ENCODE data around the gene FMN2.

Gene FMN2

GRCh38 chr1:240090957-240091600, 604 bp upstream of the FMN2 start:
- no peak overlapping the region for H3K27ac Mint-ChIP-seq
- H3K4me3 Mint-ChIP-seq = no peak overlapping the region
- H3K4me1 Mint-ChIP-seq = peaks cover 5% of the 10 kb centered on the region
- H3K9me3 Mint-ChIP-seq = peaks cover 4% of the 10 kb centered on the region
- H3K27me3 Mint-ChIP-seq = peaks cover 32% of the 10 kb centered on the region
- H3K36me3 Mint-ChIP-seq = peaks cover 2% of the 10 kb centered on the region

DNA sequence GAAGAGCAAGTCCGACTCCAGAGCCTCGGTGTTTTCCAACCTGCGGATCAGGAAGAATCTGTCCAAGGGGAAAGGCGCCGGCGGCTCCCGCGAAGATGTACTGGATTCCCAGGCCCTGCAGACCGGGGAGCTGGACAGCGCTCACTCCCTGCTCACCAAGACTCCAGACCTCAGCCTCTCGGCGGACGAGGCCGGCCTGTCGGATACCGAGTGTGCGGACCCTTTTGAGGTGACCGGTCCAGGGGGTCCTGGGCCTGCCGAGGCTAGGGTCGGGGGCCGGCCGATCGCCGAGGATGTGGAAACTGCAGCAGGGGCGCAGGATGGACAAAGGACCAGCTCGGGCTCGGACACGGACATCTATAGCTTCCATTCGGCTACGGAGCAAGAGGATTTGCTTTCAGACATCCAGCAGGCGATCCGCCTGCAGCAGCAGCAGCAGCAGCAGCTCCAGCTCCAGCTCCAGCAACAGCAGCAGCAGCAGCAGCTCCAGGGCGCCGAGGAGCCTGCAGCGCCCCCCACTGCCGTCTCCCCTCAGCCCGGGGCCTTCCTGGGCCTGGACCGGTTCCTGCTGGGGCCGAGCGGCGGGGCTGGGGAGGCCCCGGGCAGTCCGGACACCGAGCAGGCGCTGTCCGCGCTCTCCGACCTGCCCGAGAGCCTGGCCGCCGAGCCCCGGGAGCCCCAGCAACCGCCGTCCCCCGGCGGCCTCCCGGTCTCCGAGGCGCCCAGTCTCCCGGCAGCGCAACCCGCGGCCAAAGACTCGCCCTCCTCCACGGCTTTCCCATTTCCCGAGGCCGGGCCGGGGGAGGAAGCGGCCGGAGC, 827 bp downstream of the FMN2 start:
- no peak overlapping the region for H3K27ac Mint-ChIP-seq

GRCh38 chr1:240093120-240093961, 1.7 kb downstream of the FMN2 start:
- peaks cover 30% of the 10 kb centered on the region for H3K27me3 Mint-ChIP-seq
- H3K4me3 Mint-ChIP-seq = no peak overlapping the region
- H3K9me3 Mint-ChIP-seq = no peaks in the 10 kb centered on the region
- H3K4me1 Mint-ChIP-seq = peaks cover 5% of the 10 kb centered on the region
- no peak overlapping the region for H3K27ac Mint-ChIP-seq
- no peaks in the 10 kb centered on the region for H3K36me3 Mint-ChIP-seq

More for the DNA sequence above, 827 bp downstream of the FMN2 start:
- Mint-ChIP-seq H3K9me3 (peaks cover 4% of the 10 kb centered on the region), H3K36me3 (peaks cover 2% of the 10 kb centered on the region), H3K4me3 (no peak overlapping the region), H3K27me3 (peaks cover 31% of the 10 kb centered on the region), H3K4me1 (peaks cover 5% of the 10 kb centered on the region)

DNA sequence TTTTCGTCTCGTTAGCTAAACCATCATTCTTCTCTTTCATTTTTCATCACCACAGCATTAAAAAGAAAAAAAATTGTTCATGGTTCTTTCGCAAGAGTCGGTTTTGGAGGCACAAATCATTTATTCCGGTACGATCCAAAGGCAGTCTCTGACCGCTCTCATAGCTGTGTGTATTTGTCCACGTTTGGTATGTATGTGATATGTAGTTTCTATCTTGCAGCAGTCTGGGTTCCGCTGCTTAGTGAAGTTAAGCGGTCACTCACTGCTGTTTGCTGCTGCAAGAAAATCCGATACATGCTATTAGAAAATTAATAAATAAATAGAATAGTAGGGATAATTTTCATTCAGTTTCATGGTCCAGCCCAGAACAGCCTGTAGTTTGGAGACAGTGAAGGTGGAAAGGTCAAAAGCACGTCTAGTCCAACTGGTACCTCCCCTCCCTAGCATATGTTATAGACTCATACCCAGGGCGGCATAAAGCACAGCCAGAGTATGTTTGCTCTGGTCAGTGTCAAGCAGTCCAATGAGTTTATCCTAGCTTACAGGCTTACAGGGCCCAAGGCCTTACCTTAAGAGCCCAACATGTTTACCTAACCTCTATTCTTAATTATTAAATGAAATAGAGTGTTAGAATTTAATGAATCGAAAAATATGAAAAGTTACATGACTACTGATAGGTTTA, 2.5 kb downstream of the FMN2 start:
- Mint-ChIP-seq H3K36me3 (no peaks in the 10 kb centered on the region), H3K4me3 (no peak overlapping the region), H3K9me3 (no peaks in the 10 kb centered on the region), H3K27me3 (peaks cover 30% of the 10 kb centered on the region), H3K4me1 (peaks cover 5% of the 10 kb centered on the region), H3K27ac (no peak overlapping the region)

GRCh38 chr1:240096974-240097373, 5.3 kb downstream of the FMN2 start:
- Mint-ChIP-seq H3K27me3 (peaks cover 17% of the 10 kb centered on the region), H3K4me1 (no peaks in the 10 kb centered on the region), H3K9me3 (no peaks in the 10 kb centered on the region), H3K4me3 (no peak overlapping the region), H3K36me3 (no peaks in the 10 kb centered on the region), H3K27ac (no peak overlapping the region)

GRCh38 chr1:240098534-240098933, 6.9 kb downstream of the FMN2 start:
- Mint-ChIP-seq H3K27me3 (peaks cover 18% of the 10 kb centered on the region), H3K4me1 (no peaks in the 10 kb centered on the region), H3K27ac (no peak overlapping the region), H3K4me3 (no peak overlapping the region), H3K36me3 (no peaks in the 10 kb centered on the region), H3K9me3 (no peaks in the 10 kb centered on the region)

DNA sequence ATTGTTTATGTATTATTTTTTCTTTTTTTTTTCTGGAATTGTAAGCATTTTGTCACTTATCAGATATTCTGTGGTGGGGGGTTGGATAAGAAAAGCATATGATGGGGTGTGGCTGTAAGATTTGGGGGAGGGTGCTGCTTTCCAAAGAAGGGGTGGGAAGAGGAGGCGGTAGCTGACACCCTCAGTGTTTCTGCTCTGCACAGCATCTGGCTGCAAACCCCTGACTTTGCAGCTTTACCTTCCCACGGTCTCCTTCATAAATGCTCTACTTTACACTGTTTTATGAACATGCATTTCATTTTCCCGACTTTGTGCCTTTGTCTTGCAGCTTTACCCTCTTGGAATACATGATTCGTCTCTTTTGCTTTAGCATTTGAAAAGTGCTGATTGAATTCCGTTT, 7.6 kb downstream of the FMN2 start:
- H3K36me3 Mint-ChIP-seq = no peaks in the 10 kb centered on the region
- peaks cover 13% of the 10 kb centered on the region for H3K27me3 Mint-ChIP-seq
- H3K9me3 Mint-ChIP-seq = no peaks in the 10 kb centered on the region
- H3K27ac Mint-ChIP-seq = no peak overlapping the region
- H3K4me3 Mint-ChIP-seq = no peak overlapping the region
- H3K4me1 Mint-ChIP-seq = no peaks in the 10 kb centered on the region

GRCh38 chr1:240099748-240100147, 8.1 kb downstream of the FMN2 start:
- no peaks in the 10 kb centered on the region for H3K9me3 Mint-ChIP-seq
- H3K36me3 Mint-ChIP-seq = no peaks in the 10 kb centered on the region
- H3K27me3 Mint-ChIP-seq = peaks cover 13% of the 10 kb centered on the region
- no peak overlapping the region for H3K4me3 Mint-ChIP-seq
- no peak overlapping the region for H3K27ac Mint-ChIP-seq
- H3K4me1 Mint-ChIP-seq = no peaks in the 10 kb centered on the region

DNA sequence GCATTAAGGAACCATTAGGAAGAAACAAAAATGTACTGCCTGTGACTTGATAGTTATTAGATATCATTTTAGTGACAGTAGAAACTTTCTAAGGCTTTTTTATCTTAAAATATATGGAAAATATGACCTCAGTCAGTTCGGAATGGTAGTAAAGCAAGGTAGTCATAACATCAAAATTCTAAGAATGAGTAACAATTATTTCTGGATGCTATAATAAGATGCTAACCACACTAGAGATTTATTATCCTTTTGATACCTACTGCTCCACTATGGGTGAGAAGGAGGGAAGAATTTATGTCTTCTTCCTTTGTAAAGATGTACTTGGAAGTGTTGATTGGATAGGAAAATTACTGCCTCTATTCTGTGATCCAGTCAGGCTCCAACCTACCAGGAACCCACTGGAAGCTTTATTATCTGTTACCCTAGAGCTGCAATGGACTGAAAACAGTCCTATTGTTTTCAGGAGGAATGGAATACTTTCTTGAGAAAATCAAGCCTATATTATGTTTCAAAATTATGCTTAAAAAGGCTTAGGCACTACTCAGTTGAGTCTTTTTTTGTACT, 8.8 kb downstream of the FMN2 start:
- H3K36me3 Mint-ChIP-seq = no peaks in the 10 kb centered on the region
- H3K27me3 Mint-ChIP-seq = peaks cover 9% of the 10 kb centered on the region
- H3K27ac Mint-ChIP-seq = no peak overlapping the region
- no peaks in the 10 kb centered on the region for H3K4me1 Mint-ChIP-seq
- H3K9me3 Mint-ChIP-seq = no peaks in the 10 kb centered on the region
- no peak overlapping the region for H3K4me3 Mint-ChIP-seq

DNA sequence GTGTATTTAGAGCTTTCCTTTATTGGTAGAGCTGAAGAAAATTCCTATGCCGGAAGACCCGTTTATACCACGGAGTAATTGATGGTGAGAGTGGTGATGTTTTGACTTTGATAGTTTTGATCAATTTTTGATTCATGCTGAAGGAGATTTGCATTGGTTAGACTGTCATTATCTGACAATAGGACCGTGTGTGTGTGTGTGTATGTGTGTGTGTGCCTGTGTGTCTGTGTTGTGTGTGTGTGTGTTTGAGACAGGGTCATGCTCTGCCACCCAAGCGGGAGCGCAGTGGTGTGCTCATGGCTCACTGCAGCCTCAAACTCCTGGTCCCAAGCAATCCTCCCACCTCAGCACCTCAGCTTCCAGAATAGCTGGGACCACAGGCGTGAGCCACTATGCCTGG, 9.6 kb downstream of the FMN2 start:
- no peak overlapping the region for H3K4me3 Mint-ChIP-seq

DNA sequence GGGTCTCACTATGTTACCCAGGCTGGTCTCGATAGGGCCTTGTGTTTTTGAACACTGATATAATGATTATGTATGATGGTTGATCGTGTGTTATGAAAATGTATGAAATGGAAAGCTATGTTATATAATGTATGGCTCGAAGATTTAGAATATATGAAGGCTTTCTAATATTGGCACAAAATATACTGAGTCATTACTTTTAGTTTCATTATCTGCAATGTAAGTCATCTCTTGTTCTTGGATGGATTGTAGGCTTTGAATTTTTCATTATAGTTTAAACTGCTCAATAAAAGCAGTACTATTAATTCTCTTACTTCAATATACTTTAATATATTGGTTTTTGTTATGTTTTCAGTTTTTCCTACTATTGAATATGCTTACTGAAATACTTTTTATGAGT, 10.1 kb downstream of the FMN2 start:
- Mint-ChIP-seq H3K4me1 (no peaks in the 10 kb centered on the region), H3K27me3 (peaks cover 6% of the 10 kb centered on the region), H3K4me3 (no peak overlapping the region), H3K36me3 (no peaks in the 10 kb centered on the region), H3K27ac (no peak overlapping the region), H3K9me3 (no peaks in the 10 kb centered on the region)

More for the DNA sequence above, 9.6 kb downstream of the FMN2 start:
- Mint-ChIP-seq H3K9me3 (no peaks in the 10 kb centered on the region), H3K36me3 (no peaks in the 10 kb centered on the region), H3K4me1 (no peaks in the 10 kb centered on the region), H3K27ac (no peak overlapping the region), H3K27me3 (peaks cover 9% of the 10 kb centered on the region)

DNA sequence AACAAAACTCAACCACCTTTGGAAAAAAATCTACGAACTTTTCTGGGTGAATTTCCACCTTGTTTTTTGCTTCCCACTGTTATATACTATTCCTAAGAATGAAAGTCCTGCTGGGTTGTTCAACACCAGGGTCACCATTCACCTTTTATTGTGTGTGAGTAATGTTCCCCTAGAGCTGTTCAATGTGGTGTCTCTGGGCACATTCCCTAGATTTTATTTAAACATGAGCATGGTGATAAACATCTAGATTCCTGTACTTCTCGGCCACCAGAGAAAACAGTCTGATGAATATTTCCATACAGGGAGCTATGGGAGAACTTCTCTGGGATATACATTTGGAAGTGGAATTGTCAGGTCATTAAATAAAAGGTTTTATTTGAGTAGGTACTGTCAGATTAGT, 13.0 kb downstream of the FMN2 start:
- Mint-ChIP-seq H3K4me1 (no peaks in the 10 kb centered on the region), H3K27me3 (peaks cover 6% of the 10 kb centered on the region), H3K36me3 (no peaks in the 10 kb centered on the region), H3K9me3 (no peaks in the 10 kb centered on the region), H3K4me3 (no peak overlapping the region), H3K27ac (no peak overlapping the region)

DNA sequence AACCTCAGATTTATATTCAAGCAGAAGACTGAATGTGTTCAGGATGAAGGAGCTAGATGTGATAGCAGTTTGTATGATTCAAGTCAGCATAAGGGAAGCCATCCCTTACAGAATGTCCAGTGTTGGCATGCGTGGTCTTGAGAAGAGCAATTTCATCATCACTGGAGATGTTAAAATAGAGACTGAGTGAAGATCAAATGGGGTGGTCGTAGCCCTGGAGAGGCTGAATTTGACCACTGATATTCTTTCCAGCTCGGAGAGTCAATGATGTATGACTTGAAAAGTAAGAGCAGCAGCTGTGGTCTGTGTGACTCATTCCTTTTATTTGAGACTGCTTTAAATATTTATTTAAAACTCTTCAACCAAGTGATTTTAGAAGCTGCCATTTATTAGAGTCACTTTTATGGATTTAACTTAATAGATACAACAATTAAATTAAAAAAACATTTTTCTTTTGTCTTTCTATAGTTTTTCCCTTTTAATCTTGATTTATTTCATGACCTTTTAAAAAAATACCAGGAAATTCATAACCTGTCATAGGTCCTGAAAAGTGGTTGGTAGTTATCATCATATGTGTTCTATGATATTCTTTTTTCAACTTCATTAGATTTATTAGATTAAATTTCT, 15.5 kb downstream of the FMN2 start:
- Mint-ChIP-seq H3K9me3 (no peaks in the 10 kb centered on the region), H3K27ac (no peak overlapping the region), H3K4me3 (no peak overlapping the region), H3K27me3 (peaks cover 8% of the 10 kb centered on the region), H3K4me1 (no peaks in the 10 kb centered on the region), H3K36me3 (no peaks in the 10 kb centered on the region)

GRCh38 chr1:240109130-240109529, 17.4 kb downstream of the FMN2 start:
- no peaks in the 10 kb centered on the region for H3K36me3 Mint-ChIP-seq
- no peak overlapping the region for H3K27ac Mint-ChIP-seq
- no peak overlapping the region for H3K4me3 Mint-ChIP-seq
- peaks cover 6% of the 10 kb centered on the region for H3K27me3 Mint-ChIP-seq
- H3K9me3 Mint-ChIP-seq = no peaks in the 10 kb centered on the region
- H3K4me1 Mint-ChIP-seq = no peaks in the 10 kb centered on the region
